Measurements from ENCODE around the gene PPFIBP2.

Gene PPFIBP2

GRCh38 chr11:7513234-7514098 is at the start of gene PPFIBP2:
Gene PPFIBP2 (plus strand): TSS chr11:7513999. CDS start chr11:7549476, 35,477 bp downstream.
- H3K27me3 ChIP-seq (ENCODE audit: insufficient read depth, insufficient read length): peaks cover 22% of the 10 kb centered on the region
- H3K9me3 ChIP-seq (ENCODE audit: insufficient read depth, low read length): no peaks in the 10 kb centered on the region
- no peaks in the 10 kb centered on the region for H3K36me3 ChIP-seq (ENCODE audit: insufficient read depth, insufficient read length, low read length)
- H3K9ac ChIP-seq (ENCODE audit: insufficient read length, low read depth): peak within 1 kb of the TSS; percentile 76
- TF ChIP-seq ZNF274 (IDR thresholded peaks at IDR 0.05; ENCODE audit: low read depth, low read length) (no peak), YY1 (IDR thresholded peaks at IDR 0.05; ENCODE audit: insufficient read depth, insufficient read length) (no peak), SUZ12 (IDR thresholded peaks at IDR 0.05; ENCODE audit: extremely low read depth, insufficient read depth, insufficient read length) (no peak)
- H3K4me3 ChIP-seq (ENCODE audit: insufficient read length, low read depth): peak within 1 kb of the TSS; percentile 78
- peak; percentile 46 for DNase-seq (ENCODE audit: low read depth, low spot score)
- H3K4me1 ChIP-seq (ENCODE audit: insufficient read depth, insufficient read length): peaks cover 8% of the 10 kb centered on the region

DNA sequence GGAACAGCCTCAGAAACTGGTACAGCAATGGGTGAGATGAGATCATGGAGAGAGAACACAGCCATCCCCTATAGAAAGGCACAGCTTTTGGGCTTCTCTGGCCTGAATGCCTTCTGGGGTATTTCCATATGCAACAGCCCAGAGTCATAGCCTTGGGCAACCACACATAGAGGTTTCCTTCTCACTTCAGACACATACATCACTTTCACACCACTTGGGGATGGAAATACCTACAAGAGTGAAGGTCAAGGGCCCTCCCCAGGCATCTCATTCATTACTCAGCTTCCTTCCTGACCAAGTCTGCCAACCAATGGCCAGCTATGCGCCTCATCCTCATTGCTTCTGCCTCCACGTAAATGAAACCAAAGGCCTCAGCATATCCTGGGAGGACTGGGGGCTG is 46.1 kb upstream of the PPFIBP2 start:
- H3K9ac ChIP-seq (ENCODE audit: insufficient read length, low read depth): no peak overlapping the region
- no peak for DNase-seq (ENCODE audit: low read depth, low spot score)
- no peaks in the 10 kb centered on the region for H3K36me3 ChIP-seq (ENCODE audit: insufficient read depth, insufficient read length, low read length)
- no peak overlapping the region for H3K4me3 ChIP-seq (ENCODE audit: insufficient read length, low read depth)
- H3K4me1 ChIP-seq (ENCODE audit: insufficient read depth, insufficient read length): no peaks in the 10 kb centered on the region
- no peaks in the 10 kb centered on the region for H3K9me3 ChIP-seq (ENCODE audit: insufficient read depth, low read length)
- TF ChIP-seq SUZ12 (IDR thresholded peaks at IDR 0.05; ENCODE audit: extremely low read depth, insufficient read depth, insufficient read length): no peak
- no peak for TF ChIP-seq YY1 (IDR thresholded peaks at IDR 0.05; ENCODE audit: insufficient read depth, insufficient read length)
- TF ChIP-seq ZNF274 (IDR thresholded peaks at IDR 0.05; ENCODE audit: low read depth, low read length): no peak
- no peaks in the 10 kb centered on the region for H3K27me3 ChIP-seq (ENCODE audit: insufficient read depth, insufficient read length)

GRCh38 chr11:7469351-7469865 is 44.4 kb upstream of the PPFIBP2 start:
- H3K9ac ChIP-seq (ENCODE audit: insufficient read length, low read depth): no peak overlapping the region

GRCh38 chr11:7471071-7471470 is 42.7 kb upstream of the PPFIBP2 start:
- DNase-seq (ENCODE audit: low read depth, low spot score): no peak
- Histone ChIP-seq H3K4me3 (ENCODE audit: insufficient read length, low read depth) (no peak overlapping the region), H3K27me3 (ENCODE audit: insufficient read depth, insufficient read length) (no peaks in the 10 kb centered on the region), H3K36me3 (ENCODE audit: insufficient read depth, insufficient read length, low read length) (no peaks in the 10 kb centered on the region), H3K9ac (ENCODE audit: insufficient read length, low read depth) (no peak overlapping the region), H3K9me3 (ENCODE audit: insufficient read depth, low read length) (no peaks in the 10 kb centered on the region), H3K4me1 (ENCODE audit: insufficient read depth, insufficient read length) (no peaks in the 10 kb centered on the region)
- TF ChIP-seq YY1 (IDR thresholded peaks at IDR 0.05; ENCODE audit: insufficient read depth, insufficient read length) (no peak), SUZ12 (IDR thresholded peaks at IDR 0.05; ENCODE audit: extremely low read depth, insufficient read depth, insufficient read length) (no peak), ZNF274 (IDR thresholded peaks at IDR 0.05; ENCODE audit: low read depth, low read length) (no peak)

More at GRCh38 chr11:7469351-7469865, 44.4 kb upstream of the PPFIBP2 start:
- no peaks in the 10 kb centered on the region for H3K4me1 ChIP-seq (ENCODE audit: insufficient read depth, insufficient read length)
- H3K27me3 ChIP-seq (ENCODE audit: insufficient read depth, insufficient read length): no peaks in the 10 kb centered on the region
- H3K4me3 ChIP-seq (ENCODE audit: insufficient read length, low read depth): no peak overlapping the region
- TF ChIP-seq SUZ12 (IDR thresholded peaks at IDR 0.05; ENCODE audit: extremely low read depth, insufficient read depth, insufficient read length): no peak
- TF ChIP-seq ZNF274 (IDR thresholded peaks at IDR 0.05; ENCODE audit: low read depth, low read length): no peak
- no peak for TF ChIP-seq YY1 (IDR thresholded peaks at IDR 0.05; ENCODE audit: insufficient read depth, insufficient read length)
- DNase-seq (ENCODE audit: low read depth, low spot score): no peak
- no peaks in the 10 kb centered on the region for H3K9me3 ChIP-seq (ENCODE audit: insufficient read depth, low read length)
- no peaks in the 10 kb centered on the region for H3K36me3 ChIP-seq (ENCODE audit: insufficient read depth, insufficient read length, low read length)

DNA sequence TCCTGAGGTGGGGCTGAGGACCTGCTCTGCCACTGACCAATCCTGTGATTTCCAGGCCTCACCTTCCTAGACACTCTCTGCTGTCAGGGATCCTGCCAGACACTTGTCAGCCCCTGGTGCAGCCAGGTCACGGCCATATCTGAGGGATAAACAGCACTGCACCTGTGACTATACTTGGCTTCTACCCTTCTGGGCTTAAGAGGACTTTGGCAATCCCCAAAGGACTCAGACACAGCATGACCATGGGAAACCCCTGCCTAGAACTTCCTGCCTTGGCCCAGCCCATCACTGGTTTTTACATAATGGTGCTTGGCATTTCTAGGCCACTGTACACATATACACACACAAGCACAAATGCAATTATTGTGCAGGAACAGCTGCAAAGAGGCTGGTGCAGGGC is 40.1 kb upstream of the PPFIBP2 start:
- H3K9ac ChIP-seq (ENCODE audit: insufficient read length, low read depth): no peak overlapping the region
- no peak for TF ChIP-seq YY1 (IDR thresholded peaks at IDR 0.05; ENCODE audit: insufficient read depth, insufficient read length)
- no peak for TF ChIP-seq ZNF274 (IDR thresholded peaks at IDR 0.05; ENCODE audit: low read depth, low read length)
- TF ChIP-seq SUZ12 (IDR thresholded peaks at IDR 0.05; ENCODE audit: extremely low read depth, insufficient read depth, insufficient read length): no peak
- no peak overlapping the region for H3K4me3 ChIP-seq (ENCODE audit: insufficient read length, low read depth)
- H3K36me3 ChIP-seq (ENCODE audit: insufficient read depth, insufficient read length, low read length): no peaks in the 10 kb centered on the region
- H3K4me1 ChIP-seq (ENCODE audit: insufficient read depth, insufficient read length): no peaks in the 10 kb centered on the region
- no peaks in the 10 kb centered on the region for H3K27me3 ChIP-seq (ENCODE audit: insufficient read depth, insufficient read length)
- H3K9me3 ChIP-seq (ENCODE audit: insufficient read depth, low read length): no peaks in the 10 kb centered on the region
- DNase-seq (ENCODE audit: low read depth, low spot score): no peak

DNA sequence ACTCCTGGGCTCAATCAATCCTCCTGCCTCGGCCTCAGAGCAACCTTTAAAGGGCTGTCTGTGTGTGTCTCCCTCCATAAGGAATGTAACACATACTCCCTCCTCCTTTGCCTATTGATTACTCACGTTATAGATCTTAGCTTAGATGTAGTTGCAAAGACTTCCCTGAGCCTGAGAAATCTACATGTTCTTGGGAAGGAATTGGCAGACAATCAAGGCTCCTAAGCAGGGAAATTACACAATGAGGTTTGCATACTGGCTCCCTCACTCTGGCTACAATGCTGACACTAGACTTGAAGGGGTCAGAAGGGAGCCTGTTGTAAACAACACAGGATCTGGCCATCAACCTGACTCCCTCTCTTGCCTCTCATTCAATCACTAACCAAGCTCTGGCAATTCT is 33.7 kb upstream of the PPFIBP2 start:
- TF ChIP-seq SUZ12 (IDR thresholded peaks at IDR 0.05; ENCODE audit: extremely low read depth, insufficient read depth, insufficient read length): no peak
- no peak for TF ChIP-seq ZNF274 (IDR thresholded peaks at IDR 0.05; ENCODE audit: low read depth, low read length)
- no peak for TF ChIP-seq YY1 (IDR thresholded peaks at IDR 0.05; ENCODE audit: insufficient read depth, insufficient read length)
- peak; percentile 18 for DNase-seq (ENCODE audit: low read depth, low spot score)
- no peaks in the 10 kb centered on the region for H3K36me3 ChIP-seq (ENCODE audit: insufficient read depth, insufficient read length, low read length)

DNA sequence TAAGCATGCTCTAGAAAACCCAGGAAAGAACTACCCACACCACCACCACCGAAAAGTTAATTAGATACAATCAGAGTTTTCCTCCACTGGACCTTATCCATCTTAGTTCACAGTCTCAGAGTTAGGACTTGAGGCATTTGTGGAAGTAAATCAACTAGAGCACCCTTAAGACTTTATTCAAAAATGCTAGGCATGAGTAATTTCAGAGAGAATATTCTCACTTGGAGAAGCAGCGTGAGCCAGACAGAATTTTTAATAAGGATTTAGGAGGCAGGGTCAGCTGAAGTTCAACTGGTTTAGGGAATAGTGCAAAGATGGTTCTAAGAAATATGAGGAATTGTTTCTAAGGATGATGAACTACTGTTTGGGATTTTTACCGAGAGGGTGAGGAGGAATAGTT is 29.7 kb upstream of the PPFIBP2 start:
- H3K9ac ChIP-seq (ENCODE audit: insufficient read length, low read depth): no peak overlapping the region
- DNase-seq (ENCODE audit: low read depth, low spot score): no peak

More for the DNA sequence above, 33.7 kb upstream of the PPFIBP2 start:
- Histone ChIP-seq H3K27me3 (ENCODE audit: insufficient read depth, insufficient read length) (no peaks in the 10 kb centered on the region), H3K4me1 (ENCODE audit: insufficient read depth, insufficient read length) (peaks cover 3% of the 10 kb centered on the region), H3K4me3 (ENCODE audit: insufficient read length, low read depth) (no peak overlapping the region), H3K9ac (ENCODE audit: insufficient read length, low read depth) (no peak overlapping the region), H3K9me3 (ENCODE audit: insufficient read depth, low read length) (no peaks in the 10 kb centered on the region)

More for the DNA sequence above, 29.7 kb upstream of the PPFIBP2 start:
- Histone ChIP-seq H3K4me3 (ENCODE audit: insufficient read length, low read depth) (no peak overlapping the region), H3K36me3 (ENCODE audit: insufficient read depth, insufficient read length, low read length) (no peaks in the 10 kb centered on the region), H3K27me3 (ENCODE audit: insufficient read depth, insufficient read length) (no peaks in the 10 kb centered on the region), H3K4me1 (ENCODE audit: insufficient read depth, insufficient read length) (peaks cover 5% of the 10 kb centered on the region), H3K9me3 (ENCODE audit: insufficient read depth, low read length) (no peaks in the 10 kb centered on the region)
- TF ChIP-seq ZNF274 (IDR thresholded peaks at IDR 0.05; ENCODE audit: low read depth, low read length): no peak
- TF ChIP-seq YY1 (IDR thresholded peaks at IDR 0.05; ENCODE audit: insufficient read depth, insufficient read length): no peak
- no peak for TF ChIP-seq SUZ12 (IDR thresholded peaks at IDR 0.05; ENCODE audit: extremely low read depth, insufficient read depth, insufficient read length)

Measured in NT2/D1 (cell line).